Measurements from ENCODE around the gene IFNAR1.

Gene IFNAR1

DNA sequence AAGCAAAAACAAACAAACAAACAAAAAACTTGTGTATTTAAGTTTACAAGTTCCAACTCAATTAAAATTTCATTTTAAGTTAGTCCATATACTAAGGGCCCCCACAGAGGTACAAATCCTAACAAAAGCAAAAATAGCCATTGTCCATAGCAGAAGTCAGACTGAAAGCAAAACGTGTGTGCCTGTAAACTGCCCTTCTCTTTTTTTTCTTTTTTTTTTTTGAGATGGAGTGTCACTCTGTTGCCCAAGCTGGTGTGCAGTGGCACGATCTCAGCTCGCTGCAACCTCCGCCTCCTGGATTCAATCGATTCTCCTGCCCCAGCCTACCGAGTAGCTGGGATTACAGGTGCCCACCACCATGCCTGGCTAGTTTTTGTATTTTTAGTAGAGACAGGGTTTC is 66.9 kb downstream of the IFNAR1 start:
- Histone ChIP-seq H3K9ac (ENCODE audit: low read length) (no peak overlapping the region), H2AFZ (ENCODE audit: low read depth, low read length, severe bottlenecking) (no peak overlapping the region), H3K27ac (ENCODE audit: low read depth, low read length) (no peak overlapping the region), H3K27me3 (ENCODE audit: low read length) (no peaks in the 10 kb centered on the region), H3K9me2 (replicated peaks; ENCODE audit: insufficient read depth, low read length) (no peaks in the 10 kb centered on the region), H4K20me1 (ENCODE audit: low read depth, low read length) (no peaks in the 10 kb centered on the region), H3F3A (ENCODE audit: insufficient read depth) (peaks cover 13% of the 10 kb centered on the region), H3K4me2 (ENCODE audit: low read depth, low read length, poor library complexity, severe bottlenecking) (no peak overlapping the region), H3K4me3 (ENCODE audit: insufficient read depth, low read length, poor library complexity, severe bottlenecking) (no peak overlapping the region), H3K9me3 (ENCODE audit: insufficient read depth, low read length) (no peaks in the 10 kb centered on the region), H3K36me3 (ENCODE audit: low read length) (no peaks in the 10 kb centered on the region), H3K79me2 (ENCODE audit: insufficient read depth, low read length) (no peaks in the 10 kb centered on the region)
- TF ChIP-seq EZH2phosphoT487 (conservative IDR thresholded peaks at IDR 0.05; ENCODE audit: low read length) = no peak
- TF ChIP-seq, protein P1, sequence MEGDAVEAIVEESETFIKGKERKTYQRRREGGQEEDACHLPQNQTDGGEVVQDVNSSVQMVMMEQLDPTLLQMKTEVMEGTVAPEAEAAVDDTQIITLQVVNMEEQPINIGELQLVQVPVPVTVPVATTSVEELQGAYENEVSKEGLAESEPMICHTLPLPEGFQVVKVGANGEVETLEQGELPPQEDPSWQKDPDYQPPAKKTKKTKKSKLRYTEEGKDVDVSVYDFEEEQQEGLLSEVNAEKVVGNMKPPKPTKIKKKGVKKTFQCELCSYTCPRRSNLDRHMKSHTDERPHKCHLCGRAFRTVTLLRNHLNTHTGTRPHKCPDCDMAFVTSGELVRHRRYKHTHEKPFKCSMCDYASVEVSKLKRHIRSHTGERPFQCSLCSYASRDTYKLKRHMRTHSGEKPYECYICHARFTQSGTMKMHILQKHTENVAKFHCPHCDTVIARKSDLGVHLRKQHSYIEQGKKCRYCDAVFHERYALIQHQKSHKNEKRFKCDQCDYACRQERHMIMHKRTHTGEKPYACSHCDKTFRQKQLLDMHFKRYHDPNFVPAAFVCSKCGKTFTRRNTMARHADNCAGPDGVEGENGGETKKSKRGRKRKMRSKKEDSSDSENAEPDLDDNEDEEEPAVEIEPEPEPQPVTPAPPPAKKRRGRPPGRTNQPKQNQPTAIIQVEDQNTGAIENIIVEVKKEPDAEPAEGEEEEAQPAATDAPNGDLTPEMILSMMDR (IDR thresholded peaks at IDR 0.05; ENCODE audit: insufficient read depth, low read length, poor library complexity, severe bottlenecking) = no peak

- H4K20me1 ChIP-seq (ENCODE audit: low read depth, low read length) = no peaks in the 10 kb centered on the region
- H3K9ac ChIP-seq (ENCODE audit: low read length) = no peak overlapping the region
- H2AFZ ChIP-seq (ENCODE audit: low read depth, low read length, severe bottlenecking) = no peak overlapping the region
- H3K4me3 ChIP-seq (ENCODE audit: insufficient read depth, low read length, poor library complexity, severe bottlenecking) = no peak overlapping the region
- H3F3A ChIP-seq (ENCODE audit: insufficient read depth) = peaks cover 12% of the 10 kb centered on the region
- no peak overlapping the region for H3K27ac ChIP-seq (ENCODE audit: low read depth, low read length)
- no peaks in the 10 kb centered on the region for H3K9me3 ChIP-seq (ENCODE audit: insufficient read depth, low read length)
- TF ChIP-seq EZH2phosphoT487 (conservative IDR thresholded peaks at IDR 0.05; ENCODE audit: low read length) = no peak
- TF ChIP-seq, protein P1 (IDR thresholded peaks at IDR 0.05; ENCODE audit: insufficient read depth, low read length, poor library complexity, severe bottlenecking) = no peak
- H3K4me2 ChIP-seq (ENCODE audit: low read depth, low read length, poor library complexity, severe bottlenecking) = no peak overlapping the region
- no peaks in the 10 kb centered on the region for H3K36me3 ChIP-seq (ENCODE audit: low read length)
- no peaks in the 10 kb centered on the region for H3K9me2 ChIP-seq (replicated peaks; ENCODE audit: insufficient read depth, low read length)
- H3K27me3 ChIP-seq (ENCODE audit: low read length) = no peaks in the 10 kb centered on the region
- no peaks in the 10 kb centered on the region for H3K79me2 ChIP-seq (ENCODE audit: insufficient read depth, low read length)
Observed at GRCh38 chr21:33392284-33392985, 67.7 kb downstream of the IFNAR1 start.

- H3K27me3 ChIP-seq (ENCODE audit: low read length) = no peaks in the 10 kb centered on the region
- H3K36me3 ChIP-seq (ENCODE audit: low read length) = no peaks in the 10 kb centered on the region
- no peaks in the 10 kb centered on the region for H3K79me2 ChIP-seq (ENCODE audit: insufficient read depth, low read length)
- no peak overlapping the region for H2AFZ ChIP-seq (ENCODE audit: low read depth, low read length, severe bottlenecking)
- no peak overlapping the region for H3K27ac ChIP-seq (ENCODE audit: low read depth, low read length)
- H3F3A ChIP-seq (ENCODE audit: insufficient read depth) = peaks cover 12% of the 10 kb centered on the region
- H3K9me2 ChIP-seq (replicated peaks; ENCODE audit: insufficient read depth, low read length) = no peaks in the 10 kb centered on the region
- no peak overlapping the region for H3K9ac ChIP-seq (ENCODE audit: low read length)
- no peak for TF ChIP-seq EZH2phosphoT487 (conservative IDR thresholded peaks at IDR 0.05; ENCODE audit: low read length)
- TF ChIP-seq, protein P1 (IDR thresholded peaks at IDR 0.05; ENCODE audit: insufficient read depth, low read length, poor library complexity, severe bottlenecking) = no peak
- H3K4me3 ChIP-seq (ENCODE audit: insufficient read depth, low read length, poor library complexity, severe bottlenecking) = no peak overlapping the region
- no peaks in the 10 kb centered on the region for H3K9me3 ChIP-seq (ENCODE audit: insufficient read depth, low read length)
- H4K20me1 ChIP-seq (ENCODE audit: low read depth, low read length) = no peaks in the 10 kb centered on the region
- no peak overlapping the region for H3K4me2 ChIP-seq (ENCODE audit: low read depth, low read length, poor library complexity, severe bottlenecking)
Observed at GRCh38 chr21:33393348-33393747, 68.6 kb downstream of the IFNAR1 start.
